Stimulated activated CD4-positive, alpha-beta T cell treated with anti-CD3 and anti-CD28 coated beads, Interleukin-15, amount 100 ng/mL, for 24 hours (primary cell): ENCODE results near the gene NR2F1-AS1.

ENCODE experiments used
- DNase-seq: peaks from one replicate; pipeline ENCODE4 v3.0.0-alpha.2; 2020

Gene NR2F1-AS1

GRCh38 chr5:93378073-93378472, 202.9 kb downstream of the NR2F1-AS1 start:
- no peak for DNase-seq

GRCh38 chr5:93371893-93372292, 209.1 kb downstream of the NR2F1-AS1 start:
- DNase-seq = no peak

GRCh38 chr5:93364378-93364777, 216.6 kb downstream of the NR2F1-AS1 start:
- DNase-seq = no peak

GRCh38 chr5:93360436-93361088, 220.5 kb downstream of the NR2F1-AS1 start:
- DNase-seq = no peak

- no peak for DNase-seq
Measured at GRCh38 chr5:93359960-93360305, 221.1 kb downstream of the NR2F1-AS1 start.
